H1 (cell line): ENCODE measurements around the gene DENND4C. TPM values are rescaled to one million over a fixed set of nuclear protein-coding genes. Genes with fewer than 3 reads are reported as not detected.

ENCODE experiments used
- CTCF ChIA-PET: fragments of 300-600 bp; sonication (Branson Sonifier 250); formaldehyde crosslinking; loops from one replicate; lab custom pipeline; 2021; ENCODE audit not compliant: partially characterized antibody; lab: Charles Lee
- POLR2A ChIA-PET: fragments of 300-600 bp; sonication (Branson Sonifier 250); formaldehyde crosslinking; loops from one replicate; lab custom pipeline; 2021; ENCODE audit warnings: inconsistent platforms; ENCODE audit not compliant: partially characterized antibody; lab: Charles Lee
- DNase-seq, 2 experiments: peaks; one replicate each; pipeline versions ENCODE4 v3.0.0 to v3.0.0-alpha.2; 2010 to 2022; ENCODE audit warnings: low spot score in 2 of 2, low read depth in 1 of 2, mixed read lengths in 1 of 2
- FAIRE-seq: peaks from 2 replicates; lab custom pipeline; 2011; peaks lifted over from hg19 to GRCh38; lab: Jason Lieb, UNC
- H2AFZ ChIP-seq: 2 replicates; pipeline ENCODE4 v1.8.1; 2012; ENCODE audit warnings: low read length, inconsistent platforms
- H2AK5ac ChIP-seq: 2 replicates; pipeline ENCODE4 v1.6.1; 2013; ENCODE audit warnings: low read depth, low read length
- H2BK120ac ChIP-seq: replicated peaks from 2 replicates; pipeline ENCODE3; 2013; ENCODE audit warnings: low read depth, low read length, inconsistent platforms
- H2BK12ac ChIP-seq: 2 replicates; pipeline ENCODE4 v1.6.1; 2013; ENCODE audit warnings: low read depth, low read length
- H2BK15ac ChIP-seq: 2 replicates; pipeline ENCODE4 v1.6.1; 2013; ENCODE audit warnings: low read length
- H2BK20ac ChIP-seq: 2 replicates; pipeline ENCODE4 v1.6.1; 2013; ENCODE audit warnings: low read length
- H2BK5ac ChIP-seq: 2 replicates; pipeline ENCODE4 v1.6.1; 2013; ENCODE audit warnings: low read depth, low read length
- H3K14ac ChIP-seq: 2 replicates; pipeline ENCODE4 v1.6.1; 2013; ENCODE audit warnings: inconsistent platforms; ENCODE audit not compliant: insufficient read length
- H3K18ac ChIP-seq: 2 replicates; pipeline ENCODE4 v1.6.1; 2013; ENCODE audit warnings: low read length; ENCODE audit errors: extremely low read depth
- H3K23ac ChIP-seq: 2 replicates; pipeline ENCODE4 v1.6.1; 2013; ENCODE audit warnings: inconsistent platforms; ENCODE audit not compliant: insufficient read length
- H3K23me2 ChIP-seq: 2 replicates; pipeline ENCODE4 v1.6.1; 2013; ENCODE audit warnings: low read depth, low read length
- H3K27ac ChIP-seq: 2 replicates; pipeline ENCODE4 v1.6.1; 2011; ENCODE audit warnings: low read depth, low read length, inconsistent platforms
- H3K27me3 ChIP-seq, 4 experiments: replicated peaks in 1 of 4; 1 replicate in 1 of 4; 2 replicates in 3 of 4; pipeline versions ENCODE4 v1.6.1 to v1.8.1; 2011 to 2013; ENCODE audit warnings: low read length in 3 of 4, mild to moderate bottlenecking in 3 of 4, inconsistent platforms in 2 of 4, mixed read lengths in 2 of 4, moderate library complexity in 1 of 4; ENCODE audit not compliant: control insufficient read depth in 3 of 4, insufficient read depth in 3 of 4; ENCODE audit errors: extremely low read depth in 1 of 4
- H3K36me3 ChIP-seq, 4 experiments: 2 replicates each; pipeline versions ENCODE4 v1.6.1 to v1.8.1; 2011 to 2013; ENCODE audit warnings: mild to moderate bottlenecking in 4 of 4, low read length in 3 of 4, moderate library complexity in 2 of 4, control low read depth in 1 of 4, inconsistent platforms in 1 of 4; ENCODE audit not compliant: insufficient read depth in 4 of 4, control insufficient read depth in 2 of 4
- H3K4ac ChIP-seq: replicated peaks from 2 replicates; pipeline ENCODE3; 2013; ENCODE audit warnings: low read length, low read depth, mixed read lengths, inconsistent platforms; ENCODE audit not compliant: insufficient read length
- H3K4me1 ChIP-seq, 4 experiments: replicated peaks in 1 of 4; 1 replicate in 1 of 4; 2 replicates in 3 of 4; pipeline versions ENCODE4 v1.6.1 to v1.8.1; 2011 to 2013; ENCODE audit warnings: low read length in 3 of 4, inconsistent platforms in 2 of 4, mixed read lengths in 1 of 4; ENCODE audit not compliant: insufficient read depth in 4 of 4, control insufficient read depth in 3 of 4
- H3K4me2 ChIP-seq, 2 experiments: 2 replicates each; pipeline versions ENCODE4 v1.6.1 to v1.8.1; 2011 to 2013; ENCODE audit warnings: low read depth in 2 of 2, low read length in 2 of 2, control low read depth in 1 of 2, inconsistent platforms in 1 of 2, mild to moderate bottlenecking in 1 of 2; ENCODE audit not compliant: insufficient read depth in 1 of 2
- H3K4me3 ChIP-seq, 4 experiments: fragments of 200-600, 300-600 bp in 1 of 4; sonication (generic), shearing (Covaris generic), sonication (Bioruptor Twin) in 1 of 4; 2 replicates each; pipeline versions ENCODE4 v1.5.1 to v1.8.1; 2011 to 2016; ENCODE audit warnings: low read length in 4 of 4, low read depth in 3 of 4, control low read depth in 2 of 4, inconsistent platforms in 2 of 4, mild to moderate bottlenecking in 2 of 4, mixed read lengths in 1 of 4, moderate library complexity in 1 of 4; ENCODE audit not compliant: insufficient read depth in 2 of 4; ENCODE audit errors: extremely low read depth in 1 of 4
- H3K56ac ChIP-seq: replicated peaks from 2 replicates; pipeline ENCODE3; 2013; ENCODE audit warnings: low read depth, mild to moderate bottlenecking, mixed read lengths, low read length, inconsistent platforms; ENCODE audit not compliant: insufficient read length
- H3K79me1 ChIP-seq: 2 replicates; pipeline ENCODE4 v1.6.1; 2013; ENCODE audit warnings: low read depth, low read length, control low read depth
- H3K79me2 ChIP-seq, 2 experiments: 2 replicates each; pipeline versions ENCODE4 v1.6.1 to v1.8.1; 2012 to 2013; ENCODE audit warnings: low read length in 2 of 2, mild to moderate bottlenecking in 2 of 2, inconsistent platforms in 1 of 2; ENCODE audit not compliant: insufficient read depth in 2 of 2, control insufficient read depth in 1 of 2
- H3K9ac ChIP-seq, 4 experiments: replicated peaks in 1 of 4; 1 replicate in 1 of 4; 2 replicates in 3 of 4; pipeline versions ENCODE4 v1.6.1 to v1.8.1; 2011 to 2013; ENCODE audit warnings: low read depth in 3 of 4, low read length in 3 of 4, control low read depth in 2 of 4, mild to moderate bottlenecking in 2 of 4, moderate library complexity in 2 of 4, inconsistent platforms in 1 of 4; ENCODE audit errors: extremely low read depth in 1 of 4
- H3K9me3 ChIP-seq, 2 experiments: 2 replicates each; pipeline versions ENCODE4 v1.6.1 to v1.8.1; 2012 to 2013; ENCODE audit warnings: mild to moderate bottlenecking in 2 of 2, moderate library complexity in 2 of 2, control low read depth in 1 of 2, inconsistent platforms in 1 of 2, low read depth in 1 of 2, low read length in 1 of 2, mixed read lengths in 1 of 2; ENCODE audit not compliant: insufficient read depth in 2 of 2
- H4K20me1 ChIP-seq, 2 experiments: replicated peaks in 1 of 2; 2 replicates each; pipeline versions ENCODE3 to v1.8.1; 2011 to 2013; ENCODE audit warnings: inconsistent platforms in 2 of 2, low read length in 2 of 2, mild to moderate bottlenecking in 1 of 2; ENCODE audit not compliant: insufficient read depth in 2 of 2, control insufficient read depth in 1 of 2
- H4K5ac ChIP-seq: 2 replicates; pipeline ENCODE4 v1.6.1; 2013; ENCODE audit warnings: low read length, low read depth, mixed read lengths, inconsistent platforms; ENCODE audit not compliant: insufficient read length
- H4K8ac ChIP-seq: 2 replicates; pipeline ENCODE4 v1.8.0; 2013; ENCODE audit warnings: mild to moderate bottlenecking, moderate library complexity, low read length, inconsistent platforms; ENCODE audit not compliant: insufficient read depth; ENCODE audit errors: extremely low read depth
- H4K91ac ChIP-seq: replicated peaks from 2 replicates; pipeline ENCODE3; 2013; ENCODE audit warnings: low read length, mixed read lengths, inconsistent platforms; ENCODE audit not compliant: insufficient read length
- BACH1 ChIP-seq: IDR thresholded peaks from 2 replicates; pipeline ENCODE4 v1.6.1; 2012; ENCODE audit warnings: low read length, improper control_type of control experiment
- BCL11A ChIP-seq, 2 experiments: IDR thresholded peaks; one replicate each; pipeline ENCODE4 v1.6.1; 2011; ENCODE audit warnings: low read depth in 2 of 2, low read length in 2 of 2, mild to moderate bottlenecking in 2 of 2
- CEBPB ChIP-seq: IDR thresholded peaks from 2 replicates; pipeline ENCODE4 v1.6.1; 2012; ENCODE audit warnings: low read depth, low read length
- CREB1 ChIP-seq: IDR thresholded peaks from 2 replicates; pipeline ENCODE4 v1.6.1; 2012; ENCODE audit warnings: inconsistent platforms
- EGR1 ChIP-seq: IDR thresholded peaks from 2 replicates; pipeline ENCODE4 v1.6.1; 2011; ENCODE audit warnings: low read depth, low read length, borderline replicate concordance
- GABPA ChIP-seq: IDR thresholded peaks from 2 replicates; pipeline ENCODE4 v1.6.1; 2011; ENCODE audit warnings: mild to moderate bottlenecking, low read length, moderate library complexity, borderline replicate concordance; ENCODE audit not compliant: insufficient read depth
- GTF2F1 ChIP-seq: IDR thresholded peaks from 2 replicates; pipeline ENCODE4 v1.6.1; 2012; ENCODE audit warnings: low read depth, low read length, improper control_type of control experiment, borderline replicate concordance
- JUND ChIP-seq: IDR thresholded peaks from 2 replicates; pipeline ENCODE4 v1.6.1; 2011; ENCODE audit warnings: mild to moderate bottlenecking, improper control_type of control experiment, low read length
- POLR2AphosphoS5 ChIP-seq: IDR thresholded peaks from 2 replicates; pipeline ENCODE4 v1.6.1; 2011; ENCODE audit warnings: low read depth, low read length
- SIN3A ChIP-seq, 2 experiments: IDR thresholded peaks in 1 of 2; conservative IDR thresholded peaks in 1 of 2; 2 replicates each; pipeline ENCODE4 v1.6.1; 2011 to 2012; ENCODE audit warnings: low read length in 2 of 2, improper control_type of control experiment in 1 of 2, low read depth in 1 of 2, mild to moderate bottlenecking in 1 of 2
- SIRT6 ChIP-seq: IDR thresholded peaks from one replicate; pipeline ENCODE4 v1.7.1; 2012; ENCODE audit warnings: low read length, inconsistent platforms
- SIX5 ChIP-seq: IDR thresholded peaks from 2 replicates; pipeline ENCODE4 v1.6.1; 2011; ENCODE audit warnings: mild to moderate bottlenecking, low read depth, low read length
- SP2 ChIP-seq: IDR thresholded peaks from 2 replicates; pipeline ENCODE4 v1.6.1; 2012; ENCODE audit warnings: mild to moderate bottlenecking, low read length, inconsistent platforms
- SUZ12 ChIP-seq: fragments of 200-600 bp; sonication (generic); IDR thresholded peaks from 2 replicates; pipeline ENCODE4 v1.6.1; 2012; ENCODE audit warnings: mild to moderate bottlenecking, inconsistent platforms, low read length, moderate library complexity, mixed read lengths
- WGBS, 2 experiments: shearing (Covaris generic) in 1 of 2; methylation state at CpG; one replicate each; pipeline versions ENCODE4 v1.1.6 to v1.1.7; 2013 to 2015; ENCODE audit warnings: low lambda C conversion rate in 2 of 2, mixed read lengths in 2 of 2, inconsistent platforms in 1 of 2, low coverage in 1 of 2, missing lambda C conversion rate in 1 of 2; ENCODE audit not compliant: insufficient replicate concordance in 2 of 2, insufficient coverage in 1 of 2, insufficient read length in 1 of 2; ENCODE audit errors: extremely low coverage in 1 of 2, missing lambda C conversion rate in 1 of 2; 5-methylcytosine and 5-hydroxymethylcytosine counted together
- polyA plus RNA-seq, 7 experiments: library from polyadenylated mRNA; depleted of rRNA in 3 of 7; stranded (reverse) in 5 of 7; unstranded in 2 of 7; fragments of >200 nt in 5 of 7; fragments of 200-250 nt in 2 of 7; gene quantifications; 1 replicate in 5 of 7; 2 replicates in 1 of 7; 4 replicates in 1 of 7; pipeline versions ENCODE4 v1.2.1 to v1.2.3, GENCODE V29; 2011 to 2013; ENCODE audit warnings: missing spikeins in 2 of 7, mixed read lengths in 2 of 7
- total RNA-seq: library from RNA; stranded (reverse); fragmentation: NEBNext Ultra II Directional; extraction: Animal tissue kit (Norgen Biotek cat#: 25700); gene quantifications from 2 replicates; pipeline ENCODE4 v1.2.1, GENCODE V29; 2021

DENND4C gene
- total and polyA plus RNA-seq, 2 of the 8 experiments (the other 6 are each of a cell fraction or from before 2014, with no cell fraction given) = 6.9 to 18.9 TPM

DNA sequence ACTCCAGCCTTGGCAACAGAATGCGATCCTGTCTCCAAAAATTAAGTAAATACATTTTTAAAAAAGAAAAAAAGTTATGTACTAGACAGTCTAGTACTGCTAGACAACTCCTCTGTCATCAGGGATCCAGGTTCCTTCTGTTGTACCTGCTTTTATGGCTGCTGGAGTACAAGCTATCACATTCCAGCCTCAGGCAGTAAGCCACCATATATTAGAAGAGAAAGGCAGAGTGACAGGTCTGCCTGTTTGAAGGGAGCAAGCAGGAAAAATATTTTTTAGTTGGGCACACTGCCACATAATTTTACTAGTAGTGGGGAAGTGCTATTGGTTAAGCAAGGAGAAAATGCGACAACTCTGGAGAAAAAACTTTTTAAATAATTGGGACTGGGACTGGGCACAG, 138.6 kb downstream of the DENND4C start:
- FAIRE-seq = no peak
- H3K56ac ChIP-seq = no peak overlapping the region
- CTCF ChIA-PET = interaction anchor here (1.0 kb wide), 1 partner anchor 13 kb away, joined by 3 read pairs; no protein-coding TSS in a partner anchor

More for the DNA sequence above, 138.6 kb downstream of the DENND4C start:
- H3K36me3 ChIP-seq = peaks cover 0 to 46% (median 7%) of the 10 kb centered on the region in 4 experiments; a peak in 5 of 8 replicates
- no peak overlapping the region for H4K5ac ChIP-seq
- TF ChIP-seq CREB1 = no peak
- no peak for TF ChIP-seq SIRT6
- no peak for TF ChIP-seq GTF2F1
- no peak for TF ChIP-seq SP2
- TF ChIP-seq BCL11A (IDR thresholded peaks at IDR 0.05; ENCODE audit: low read depth in 2 of 2, low read length in 2 of 2) = no peak
- no peak for TF ChIP-seq BACH1
- no peak for TF ChIP-seq SUZ12
- TF ChIP-seq JUND = no peak
- no peak for TF ChIP-seq SIN3A (conservative IDR thresholded peaks at IDR 0.05 in 1 of 2, IDR thresholded peaks at IDR 0.05 in 1 of 2; ENCODE audit: low read depth in 1 of 2, low read length in 2 of 2)
- no peak for TF ChIP-seq POLR2AphosphoS5
- no peak for TF ChIP-seq EGR1
- no peak for TF ChIP-seq CEBPB
- TF ChIP-seq SIX5 = no peak
- no peak for TF ChIP-seq GABPA
- no peaks in the 10 kb centered on the region for H3K79me1 ChIP-seq
- no peaks in the 10 kb centered on the region for H4K20me1 ChIP-seq
- H2BK12ac ChIP-seq = no peak overlapping the region
- DNase-seq = no peak
- H4K91ac ChIP-seq = no peak overlapping the region
- H3K23me2 ChIP-seq = no peaks in the 10 kb centered on the region
- H3K4me3 ChIP-seq = no peak overlapping the region
- POLR2A ChIA-PET = interaction anchor here (3.8 kb wide), 1 partner anchor 10 kb away, joined by 30 read pairs; the partner anchor contains the start of gene RPS6
- H2AFZ ChIP-seq = no peak overlapping the region
- H2AK5ac ChIP-seq = no peak overlapping the region
- H3K23ac ChIP-seq = no peak overlapping the region
- no peak overlapping the region for H2BK15ac ChIP-seq
- no peak overlapping the region for H2BK5ac ChIP-seq
- H3K27ac ChIP-seq = no peak overlapping the region
- H3K4me1 ChIP-seq = no peaks in the 10 kb centered on the region
- WGBS, 2 experiments = 87% methylated on average over 2 of the region's 2 CpGs; no CpG with 5 or more reads in 1 of the 2 experiments
- H3K79me2 ChIP-seq = no peaks in the 10 kb centered on the region
- H2BK20ac ChIP-seq = no peak overlapping the region
- H2BK120ac ChIP-seq = no peak overlapping the region
- H3K4me2 ChIP-seq = no peak overlapping the region
- H3K27me3 ChIP-seq = no peaks in the 10 kb centered on the region
- H3K14ac ChIP-seq = no peak overlapping the region
- no peaks in the 10 kb centered on the region for H3K9me3 ChIP-seq
- no peak overlapping the region for H4K8ac ChIP-seq
- no peak overlapping the region for H3K18ac ChIP-seq
- H3K9ac ChIP-seq = no peak overlapping the region
- H3K4ac ChIP-seq = no peak overlapping the region
